Heart left ventricle (tissue), 16 donors: ENCODE measurements around the gene DPYSL4. TPM values are rescaled to one million over a fixed set of nuclear protein-coding genes. Genes with fewer than 3 reads are reported as not detected.

Experiments
- ATAC-seq, 4 donors: fragments of 200-7000 bp; cut with Tn5 transposase; one replicate each; pipeline ENCODE4 v1.9.1; 2020 to 2022; ENCODE audit warnings: moderate library complexity in 4 of 4, mild to moderate bottlenecking in 3 of 4, moderate number of reproducible peaks in 1 of 4
- DNase-seq, 5 donors: peaks; one replicate each; pipeline ENCODE4 v3.0.0-alpha.2; 2020
- H3K27ac ChIP-seq, 12 donors: fragments of 200-600 bp; sonication (generic) in 4 of 12; one replicate each; pipeline versions ENCODE4 v1.5.0 to v1.8.0; 2016 to 2022; ENCODE audit warnings: mild to moderate bottlenecking in 2 of 12
- H3K27me3 ChIP-seq, 9 donors: fragments of 200-600 bp; sonication (generic) in 2 of 9; one replicate each; pipeline versions ENCODE4 v1.5.1 to v1.8.0; 2016 to 2022; ENCODE audit warnings: mild to moderate bottlenecking in 3 of 9
- H3K36me3 ChIP-seq, 9 donors: fragments of 200-600 bp; sonication (generic) in 2 of 9; one replicate each; pipeline versions ENCODE4 v1.5.0 to v1.8.0; 2018 to 2022; ENCODE audit warnings: mild to moderate bottlenecking in 2 of 9
- H3K4me1 ChIP-seq, 12 donors: fragments of 200-600 bp; sonication (generic) in 4 of 12; one replicate each; pipeline versions ENCODE4 v1.5.0 to v1.8.0; 2016 to 2022; ENCODE audit warnings: mild to moderate bottlenecking in 3 of 12
- H3K4me3 ChIP-seq, 12 donors: fragments of 200-600 bp; sonication (generic) in 4 of 12; one replicate each; pipeline versions ENCODE4 v1.5.0 to v1.8.0; 2017 to 2022; ENCODE audit warnings: mild to moderate bottlenecking in 9 of 12, moderate library complexity in 4 of 12
- H3K9me3 ChIP-seq, 12 donors: fragments of 200-600 bp; sonication (generic) in 4 of 12; one replicate each; pipeline versions ENCODE4 v1.5.0 to v1.8.0; 2016 to 2022; ENCODE audit warnings: mild to moderate bottlenecking in 1 of 12
- POLR2A ChIP-seq, 2 donors: fragments of 450-650 bp; IDR thresholded peaks; one replicate each; pipeline ENCODE4 v1.6.1; 2017; ENCODE audit warnings: antibody characterized with exemption in 2 of 2, mild to moderate bottlenecking in 2 of 2, moderate library complexity in 2 of 2
- WGBS, 4 donors: extraction: QIAGEN DNeasy Blood & Tissue Kit in 2 of 4; methylation state at CpG; one replicate each; pipeline versions ENCODE4 v1.1.5 to v1.1.7; 2013 to 2018; 5-methylcytosine and 5-hydroxymethylcytosine counted together
- intact Hi-C, 10 donors: fragments of 100-400 bp; cut with DNase I; formaldehyde crosslinking; loops; one replicate each; pipeline versions ENCODE4 v1.11.1 to v1.14.2; 2022
- polyA plus RNA-seq, 2 donors: library from polyadenylated mRNA; stranded (reverse); fragments of 200-250 nt; gene quantifications; one replicate each; pipeline ENCODE4 v1.2.3, GENCODE V29; 2013
- total RNA-seq, 9 donors: library from RNA; depleted of rRNA in 2 of 9; stranded (reverse); fragments of >200 nt in 2 of 9; fragmentation: NEBNext Ultra II Directional in 3 of 9; extraction: Animal tissue kit (Norgen Biotek cat#: 25700) in 3 of 9; gene quantifications; one replicate each; pipeline versions ENCODE4 v1.1.0 to v1.2.4, GENCODE V29; 2016 to 2023
- TF ChIP-seq, protein P1 (sequence below), 12 donors: fragments of 200-600 bp; sonication (generic) in 4 of 12; IDR thresholded peaks; one replicate each; pipeline versions ENCODE4 v1.5.0 to v1.8.0; 2018 to 2022; ENCODE audit warnings: antibody characterized with exemption in 12 of 12, mild to moderate bottlenecking in 5 of 12
- donor health status: ischemic (EF 13 %, LVEDD 7.1; RV severe dilation, severe dysfunction).
- donor health status: healthy with polysubstance abuse.
- donor health status: DM: no; HTN: yes; CAD: no.
- donor health status: DM: no; HTN: no; CAD: no.
- donor health status: ischemic (EF 25% LVEDD 6.9; RV normal size, moderate dysfunction).
- donor health status: ischemic (EF 25% LVEDD 5.7; RV mildly dilated, moderate dysfunction).
- donor health status: healthy.
- donor health status: DM: yes; HTN: yes; CAD: no.
- donor health status: ischemic (EF 35%, LVEDD 5.7; RV mildly dilated, moderate dysfunction).
- donor health status: nonischemic (EF 11% LVEDD 7.7; RV severe dilation, severe dysfunction).
- donor health status: DM: yes; HTN: yes; CAD: no.
- donor health status: PGD.
- donor health status: ischemic (EF 29% LVEDD 5.4; RV normal size, mild dysfunction).
- donor health status: nonischemic (EF 23%, LVEDD 6.1; RV moderate dilation, normal function).

DPYSL4 gene
- total and polyA plus RNA-seq, 11 donors = 4.0 to 127 (median 33.1) TPM

GRCh38 chr10:132250481-132251475, 64.0 kb downstream of the DPYSL4 start:
- TF ChIP-seq, protein P1, sequence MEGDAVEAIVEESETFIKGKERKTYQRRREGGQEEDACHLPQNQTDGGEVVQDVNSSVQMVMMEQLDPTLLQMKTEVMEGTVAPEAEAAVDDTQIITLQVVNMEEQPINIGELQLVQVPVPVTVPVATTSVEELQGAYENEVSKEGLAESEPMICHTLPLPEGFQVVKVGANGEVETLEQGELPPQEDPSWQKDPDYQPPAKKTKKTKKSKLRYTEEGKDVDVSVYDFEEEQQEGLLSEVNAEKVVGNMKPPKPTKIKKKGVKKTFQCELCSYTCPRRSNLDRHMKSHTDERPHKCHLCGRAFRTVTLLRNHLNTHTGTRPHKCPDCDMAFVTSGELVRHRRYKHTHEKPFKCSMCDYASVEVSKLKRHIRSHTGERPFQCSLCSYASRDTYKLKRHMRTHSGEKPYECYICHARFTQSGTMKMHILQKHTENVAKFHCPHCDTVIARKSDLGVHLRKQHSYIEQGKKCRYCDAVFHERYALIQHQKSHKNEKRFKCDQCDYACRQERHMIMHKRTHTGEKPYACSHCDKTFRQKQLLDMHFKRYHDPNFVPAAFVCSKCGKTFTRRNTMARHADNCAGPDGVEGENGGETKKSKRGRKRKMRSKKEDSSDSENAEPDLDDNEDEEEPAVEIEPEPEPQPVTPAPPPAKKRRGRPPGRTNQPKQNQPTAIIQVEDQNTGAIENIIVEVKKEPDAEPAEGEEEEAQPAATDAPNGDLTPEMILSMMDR (IDR thresholded peaks at IDR 0.05) = no peak
- TF ChIP-seq POLR2A (IDR thresholded peaks at IDR 0.05) = no peak
- Histone ChIP-seq H3K9me3 (no peaks in the 10 kb centered on the region), H3K27me3 (no peaks in the 10 kb centered on the region), H3K36me3 (no peaks in the 10 kb centered on the region), H3K4me1 (peaks cover 0 to 11% (median 0%) of the 10 kb centered on the region in 12 donors), H3K4me3 (no peak overlapping the region), H3K27ac (no peak overlapping the region)
- intact Hi-C loops = no loop called here
- ATAC-seq = no peak
- no peak for DNase-seq
- WGBS, 4 donors = 88 to 90% (median 89%) methylated on average over 20 to 29 of the region's 30 CpGs

DNA sequence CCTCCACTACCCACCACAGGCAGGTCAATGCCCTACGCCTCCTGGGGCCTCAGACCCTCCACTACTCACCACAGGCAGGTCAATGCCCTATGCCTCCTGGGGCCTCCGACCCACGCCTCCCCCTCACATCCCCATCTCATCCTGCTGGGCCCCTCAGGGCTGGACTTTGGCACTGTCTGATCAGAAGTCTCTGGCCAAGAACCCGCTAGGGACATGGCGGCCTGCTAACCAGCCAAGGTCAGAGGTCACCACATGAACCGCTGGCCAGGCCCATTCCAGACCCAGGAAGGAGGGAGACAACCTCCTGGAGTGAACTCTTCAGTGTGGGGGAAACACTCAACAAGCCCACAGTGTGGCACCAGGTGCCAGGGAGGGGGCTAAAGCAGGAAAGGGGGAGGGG, 65.2 kb downstream of the DPYSL4 start:
- WGBS, 4 donors = 90 to 97% (median 96%) methylated on average over 5 to 6 of the region's 6 CpGs
- Histone ChIP-seq H3K36me3 (no peaks in the 10 kb centered on the region), H3K27me3 (no peaks in the 10 kb centered on the region), H3K4me3 (no peak overlapping the region), H3K9me3 (no peaks in the 10 kb centered on the region), H3K27ac (no peak overlapping the region), H3K4me1 (peaks cover 0 to 11% (median 0%) of the 10 kb centered on the region in 12 donors)
- TF ChIP-seq, protein P1 (IDR thresholded peaks at IDR 0.05) = no peak
- TF ChIP-seq POLR2A (IDR thresholded peaks at IDR 0.05) = no peak
- DNase-seq (no peak), ATAC-seq (no peak)
- intact Hi-C loops = no loop called here

DNA sequence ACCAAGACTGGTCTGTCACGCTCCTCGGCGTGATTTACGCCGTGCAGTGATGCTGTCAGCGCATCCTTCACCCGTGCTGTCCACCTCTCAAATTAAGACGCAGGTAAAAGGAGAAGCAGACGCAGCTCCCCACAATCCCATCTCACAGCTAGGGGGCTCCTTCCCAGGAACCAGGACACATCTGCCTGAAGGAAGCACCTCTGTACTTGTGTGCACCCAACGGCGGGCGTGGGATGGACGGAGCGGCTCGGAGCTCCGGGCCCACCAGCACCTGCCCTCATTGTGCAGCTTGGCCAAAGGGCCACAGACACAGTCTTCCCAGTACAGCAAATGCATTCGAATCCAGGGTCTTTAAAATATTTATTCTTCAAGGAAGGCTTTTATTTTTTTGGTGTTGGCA, 65.7 kb downstream of the DPYSL4 start:
- no peak for TF ChIP-seq POLR2A (IDR thresholded peaks at IDR 0.05)
- TF ChIP-seq, protein P1 (IDR thresholded peaks at IDR 0.05) = no peak
- Histone ChIP-seq H3K27ac (no peak overlapping the region), H3K27me3 (no peaks in the 10 kb centered on the region), H3K9me3 (no peaks in the 10 kb centered on the region), H3K4me3 (no peak overlapping the region), H3K36me3 (no peaks in the 10 kb centered on the region), H3K4me1 (peaks cover 0 to 11% (median 0%) of the 10 kb centered on the region in 12 donors)
- intact Hi-C loops = no loop called here
- ATAC-seq (no peak), DNase-seq (no peak)
- 93 to 95% (median 94%) methylated on average over 17 of the region's 17 CpGs for WGBS, 4 donors

DNA sequence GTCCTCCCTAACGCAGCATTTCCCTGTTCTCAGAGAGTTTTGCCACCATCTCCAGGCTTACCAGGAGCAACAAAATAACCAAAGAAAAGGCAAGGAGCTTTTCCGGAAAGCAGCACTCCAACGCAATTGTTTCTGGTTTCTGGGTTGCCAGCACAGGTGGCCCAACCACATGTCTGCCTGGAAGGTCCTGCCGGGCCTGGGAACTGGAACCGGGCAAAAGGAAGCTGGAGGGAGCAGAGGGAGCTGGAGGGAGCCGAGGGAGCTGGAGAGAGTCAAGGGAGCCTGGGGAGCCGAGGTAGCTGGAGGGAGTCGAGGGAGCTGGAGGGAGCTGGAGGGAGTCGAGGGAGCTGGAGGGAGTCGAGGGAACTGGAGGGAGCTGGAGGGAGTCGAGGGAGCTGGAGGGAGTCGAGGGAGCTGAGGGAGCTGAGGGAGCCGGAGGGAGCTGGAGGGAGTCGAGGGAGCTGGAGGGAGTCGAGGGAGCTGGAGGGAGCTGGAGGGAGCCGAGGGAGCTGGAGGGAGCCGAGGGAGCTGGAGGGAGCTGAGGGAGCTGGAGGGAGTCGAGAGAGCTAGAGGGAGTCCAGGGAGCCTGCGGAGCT, 66.4 kb downstream of the DPYSL4 start:
- ATAC-seq (no peak), DNase-seq (no peak)
- Histone ChIP-seq H3K4me1 (peaks cover 0 to 8% (median 0%) of the 10 kb centered on the region in 12 donors), H3K27me3 (no peaks in the 10 kb centered on the region), H3K36me3 (no peaks in the 10 kb centered on the region), H3K27ac (no peak overlapping the region), H3K4me3 (no peak overlapping the region), H3K9me3 (no peaks in the 10 kb centered on the region)
- 45 to 51% (median 45%) methylated on average over 19 of the region's 19 CpGs for WGBS, 4 donors
- intact Hi-C loops = no loop called here
- no peak for TF ChIP-seq POLR2A (IDR thresholded peaks at IDR 0.05)
- TF ChIP-seq, protein P1 (IDR thresholded peaks at IDR 0.05) = no peak
